ENCODE data around the gene ZNF429. TPM values are rescaled to one million over a fixed set of nuclear protein-coding genes. Genes with fewer than 3 reads are reported as not detected.
"Not testable (repeated sequence)": the region's sequence is repeated elsewhere in the genome, so short reads cannot be mapped to it uniquely, and the experiment has no call there.

ZNF429 gene
- total RNA-seq, 2 experiments from 2014 or later, result 11.4 to 12.7 TPM

- POLR2A ChIA-PET, result no interaction called here
- DNase-seq, result no peak
- H3K27ac Mint-ChIP-seq, result no peak overlapping the region
- peaks cover 27% of the 10 kb centered on the region for H3K9me3 Mint-ChIP-seq
- no peaks in the 10 kb centered on the region for H3K4me1 Mint-ChIP-seq
- peaks cover 17% of the 10 kb centered on the region for H3K36me3 Mint-ChIP-seq (ENCODE audit: low read depth)
- CTCF ChIA-PET, result no interaction called here
- H3K4me3 Mint-ChIP-seq, result no peak overlapping the region
- H3K27me3 Mint-ChIP-seq, result no peaks in the 10 kb centered on the region
These were observed 19.5 kb upstream of the ZNF429 start for GRCh38 chr19:21485926-21486325.

DNA sequence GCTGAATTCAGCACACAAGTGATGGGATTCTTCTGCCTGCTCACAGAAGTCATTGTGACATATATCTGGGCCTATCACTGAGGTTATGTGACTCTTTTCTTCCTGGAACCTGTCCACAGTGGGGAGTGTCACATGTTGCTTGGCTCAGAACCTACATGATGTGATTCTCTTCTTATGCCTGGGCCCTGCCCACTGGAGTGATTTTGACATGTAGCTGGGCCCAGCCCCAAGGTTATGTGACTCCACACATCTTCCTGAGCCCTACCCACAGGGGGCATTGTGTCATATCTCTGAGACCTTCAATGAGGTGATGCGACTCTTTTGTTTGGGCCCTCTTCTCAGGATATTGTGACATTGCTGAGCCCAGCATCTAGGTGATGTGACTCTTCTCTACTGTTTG, 17.4 kb upstream of the ZNF429 start:
- H3K9me3 Mint-ChIP-seq, result peaks cover 27% of the 10 kb centered on the region
- ChIA-PET CTCF (no interaction called here), POLR2A (no interaction called here)
- no peak overlapping the region for H3K4me3 Mint-ChIP-seq
- H3K4me1 Mint-ChIP-seq, result no peaks in the 10 kb centered on the region
- H3K27me3 Mint-ChIP-seq, result no peaks in the 10 kb centered on the region
- peaks cover 13% of the 10 kb centered on the region for H3K36me3 Mint-ChIP-seq (ENCODE audit: low read depth)
- DNase-seq, result no peak
- no peak overlapping the region for H3K27ac Mint-ChIP-seq

- Mint-ChIP-seq H3K4me1 (no peaks in the 10 kb centered on the region), H3K4me3 (no peak overlapping the region), H3K27ac (no peak overlapping the region), H3K27me3 (no peaks in the 10 kb centered on the region), H3K9me3 (peaks cover 27% of the 10 kb centered on the region), H3K36me3 (ENCODE audit: low read depth) (peaks cover 23% of the 10 kb centered on the region)
- ChIA-PET CTCF (interaction anchor here (0.6 kb wide), 1 partner anchor 9 kb away, joined by 3 read pairs; no protein-coding TSS in a partner anchor), POLR2A (no interaction called here)
- no peak for DNase-seq
These were observed 14.3 kb upstream of the ZNF429 start for GRCh38 chr19:21491146-21491545.

- CTCF ChIA-PET, result no interaction called here
- POLR2A ChIA-PET, result no interaction called here
- peaks cover 18% of the 10 kb centered on the region for H3K36me3 Mint-ChIP-seq (ENCODE audit: low read depth)
- H3K27me3 Mint-ChIP-seq, result no peaks in the 10 kb centered on the region
- peaks cover 37% of the 10 kb centered on the region for H3K9me3 Mint-ChIP-seq
- DNase-seq, result no peak
- no peak overlapping the region for H3K27ac Mint-ChIP-seq
- H3K4me3 Mint-ChIP-seq, result no peak overlapping the region
- H3K4me1 Mint-ChIP-seq, result no peaks in the 10 kb centered on the region
These were observed 12.2 kb upstream of the ZNF429 start for GRCh38 chr19:21492947-21493906.

DNA sequence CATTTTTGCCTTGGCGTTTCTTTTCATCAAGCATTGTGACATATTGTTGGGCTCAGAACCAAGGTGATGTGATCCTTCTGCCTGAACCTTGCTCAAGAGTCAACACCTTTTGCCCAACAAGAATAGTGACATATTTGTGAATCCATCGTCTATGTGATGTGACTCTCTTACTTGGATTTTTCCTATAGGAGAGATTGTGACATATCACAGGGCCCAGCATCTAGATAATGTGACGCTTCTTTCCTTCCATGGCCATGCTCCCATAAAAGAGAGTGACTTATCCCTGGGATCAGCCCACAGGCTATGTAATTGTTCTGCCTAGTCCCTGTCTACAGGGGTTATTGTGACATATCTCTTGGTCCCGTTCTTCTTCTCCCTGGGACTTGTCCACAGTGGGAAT, 8.5 kb upstream of the ZNF429 start:
- H3K27ac Mint-ChIP-seq, result no peak overlapping the region
- H3K27me3 Mint-ChIP-seq, result no peaks in the 10 kb centered on the region
- no peak for DNase-seq
- CTCF ChIA-PET, result no interaction called here
- no peak overlapping the region for H3K4me3 Mint-ChIP-seq
- H3K36me3 Mint-ChIP-seq (ENCODE audit: low read depth), result peaks cover 16% of the 10 kb centered on the region
- POLR2A ChIA-PET, result no interaction called here
- no peaks in the 10 kb centered on the region for H3K4me1 Mint-ChIP-seq
- peaks cover 36% of the 10 kb centered on the region for H3K9me3 Mint-ChIP-seq

- Mint-ChIP-seq H3K4me3 (no peak overlapping the region), H3K27ac (no peak overlapping the region), H3K36me3 (ENCODE audit: low read depth) (peaks cover 18% of the 10 kb centered on the region), H3K4me1 (peaks cover 1% of the 10 kb centered on the region), H3K9me3 (peaks cover 42% of the 10 kb centered on the region), H3K27me3 (no peaks in the 10 kb centered on the region)
- ChIA-PET CTCF (interaction anchor here (0.6 kb wide), 1 partner anchor 15 kb away, joined by 3 read pairs; no protein-coding TSS in a partner anchor), POLR2A (no interaction called here)
- DNase-seq, result no peak
These were observed 6.8 kb upstream of the ZNF429 start for GRCh38 chr19:21498651-21499050.

DNA sequence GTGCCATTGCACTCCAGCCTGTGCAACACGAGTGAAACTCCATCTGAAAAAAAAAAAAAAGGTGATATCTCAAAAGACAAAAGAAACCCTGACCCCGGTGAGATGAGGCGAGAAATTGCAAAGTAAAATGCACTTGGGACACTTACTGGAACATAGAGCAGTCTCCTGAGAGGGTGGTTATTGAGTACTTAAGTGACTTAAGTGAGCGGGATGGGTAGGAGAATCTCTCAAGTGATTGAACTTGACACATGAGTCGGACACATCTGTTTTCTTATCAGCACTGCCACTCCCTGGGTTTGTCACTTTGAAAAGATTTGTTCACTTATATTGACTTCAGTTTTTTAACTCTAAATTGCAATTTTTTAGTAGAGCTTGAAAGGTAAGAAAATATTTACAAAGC, 2.8 kb downstream of the ZNF429 start:
- peaks cover 54% of the 10 kb centered on the region for H3K36me3 Mint-ChIP-seq (ENCODE audit: low read depth)
- peaks cover 27% of the 10 kb centered on the region for H3K9me3 Mint-ChIP-seq
- no peak overlapping the region for H3K4me3 Mint-ChIP-seq
- H3K4me1 Mint-ChIP-seq, result peaks cover 33% of the 10 kb centered on the region
- H3K27me3 Mint-ChIP-seq, result no peaks in the 10 kb centered on the region
- H3K27ac Mint-ChIP-seq, result no peak overlapping the region
- no peak for DNase-seq
- CTCF ChIA-PET, result no interaction called here
- POLR2A ChIA-PET, result no interaction called here

DNA sequence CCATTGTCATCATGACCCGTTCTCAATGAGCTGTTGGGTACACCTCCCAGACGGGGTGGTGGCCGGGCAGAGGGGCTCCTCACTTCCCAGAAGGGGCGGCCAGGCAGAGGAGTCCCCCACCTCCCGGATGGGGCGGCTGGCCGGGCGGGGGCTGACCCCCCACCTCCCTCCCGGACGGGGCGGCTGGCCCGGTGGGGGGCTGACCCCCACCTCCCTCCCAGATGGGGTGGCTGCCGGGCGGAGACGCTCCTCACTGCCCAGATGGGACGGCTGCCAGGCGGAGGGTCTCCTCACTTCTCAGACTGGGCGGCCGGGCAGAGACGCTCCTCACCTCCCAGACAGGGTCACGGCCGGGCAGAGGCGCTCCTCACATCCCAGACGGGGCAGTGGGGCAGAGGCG, 5.7 kb downstream of the ZNF429 start:
- CTCF ChIA-PET, POLR2A ChIA-PET, H3K27ac Mint-ChIP-seq, DNase-seq, H3K27me3 Mint-ChIP-seq, H3K4me3 Mint-ChIP-seq: not testable (repeated sequence)
- Mint-ChIP-seq H3K36me3 (ENCODE audit: low read depth) (peaks cover 58% of the 10 kb centered on the region), H3K4me1 (peaks cover 21% of the 10 kb centered on the region), H3K9me3 (peaks cover 36% of the 10 kb centered on the region)

- CTCF ChIA-PET, result interaction anchor here (0.6 kb wide), 1 partner anchor 1348 kb away, joined by 3 read pairs; no protein-coding TSS in a partner anchor
- Mint-ChIP-seq H3K9me3 (peaks cover 42% of the 10 kb centered on the region), H3K36me3 (ENCODE audit: low read depth) (peaks cover 59% of the 10 kb centered on the region)
- H3K4me3 Mint-ChIP-seq, DNase-seq, H3K27me3 Mint-ChIP-seq, H3K27ac Mint-ChIP-seq, POLR2A ChIA-PET, H3K4me1 Mint-ChIP-seq: not testable (repeated sequence)
These were observed 7.2 kb downstream of the ZNF429 start for GRCh38 chr19:21512609-21513008.

DNA sequence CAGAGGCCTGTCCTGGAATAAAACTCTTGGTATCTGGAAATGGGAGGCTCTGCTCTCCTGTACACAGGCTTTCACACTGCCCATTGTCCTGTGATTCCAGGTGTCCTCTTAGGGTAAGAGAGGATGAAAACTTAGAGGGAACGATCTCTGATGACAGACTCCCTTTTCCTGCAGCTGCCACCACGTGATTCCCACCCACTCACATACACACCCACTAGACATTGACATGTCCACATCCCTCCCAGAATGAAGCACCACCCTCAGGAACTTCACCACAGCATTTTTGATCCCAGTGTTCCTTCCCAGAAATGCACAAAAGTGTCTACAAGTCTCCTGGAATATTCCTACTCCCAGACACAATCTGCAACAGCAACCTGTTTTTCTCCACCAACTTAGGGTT, 8.2 kb downstream of the ZNF429 start:
- DNase-seq, result no peak
- Mint-ChIP-seq H3K36me3 (ENCODE audit: low read depth) (peaks cover 55% of the 10 kb centered on the region), H3K27ac (no peak overlapping the region), H3K4me3 (no peak overlapping the region), H3K4me1 (peaks cover 1% of the 10 kb centered on the region), H3K9me3 (peaks cover 40% of the 10 kb centered on the region), H3K27me3 (no peaks in the 10 kb centered on the region)
- ChIA-PET POLR2A (no interaction called here), CTCF (interaction anchor here (0.6 kb wide), 1 partner anchor 310 kb away, joined by 3 read pairs; no protein-coding TSS in a partner anchor)

DNA sequence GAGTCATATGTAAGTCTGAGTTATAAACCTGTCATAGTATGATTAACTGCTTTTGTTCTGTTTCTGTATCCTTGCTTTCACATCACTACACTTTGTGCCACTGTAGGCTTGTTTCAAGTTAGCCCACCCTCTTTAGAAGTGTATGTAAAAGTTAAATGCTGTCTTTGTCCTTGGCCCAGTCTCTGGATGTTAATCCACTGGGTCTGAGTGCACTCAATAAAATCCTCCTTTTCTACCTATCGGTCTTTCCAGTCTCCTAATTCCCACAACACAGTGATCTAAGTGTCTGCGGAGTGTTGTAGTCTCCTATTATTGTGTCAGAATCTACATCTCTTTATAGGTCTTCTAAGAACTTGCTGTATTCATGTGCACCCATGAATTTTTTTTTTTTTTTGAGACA, 14.1 kb downstream of the ZNF429 start:
- ChIA-PET CTCF (interaction anchor here (0.7 kb wide), 1 partner anchor 14 kb away, joined by 3 read pairs; no protein-coding TSS in a partner anchor), POLR2A (no interaction called here)
- Mint-ChIP-seq H3K27ac (no peak overlapping the region), H3K4me1 (no peaks in the 10 kb centered on the region), H3K36me3 (ENCODE audit: low read depth) (peaks cover 70% of the 10 kb centered on the region), H3K4me3 (no peak overlapping the region), H3K9me3 (peaks cover 48% of the 10 kb centered on the region), H3K27me3 (no peaks in the 10 kb centered on the region)
- no peak for DNase-seq

DNA sequence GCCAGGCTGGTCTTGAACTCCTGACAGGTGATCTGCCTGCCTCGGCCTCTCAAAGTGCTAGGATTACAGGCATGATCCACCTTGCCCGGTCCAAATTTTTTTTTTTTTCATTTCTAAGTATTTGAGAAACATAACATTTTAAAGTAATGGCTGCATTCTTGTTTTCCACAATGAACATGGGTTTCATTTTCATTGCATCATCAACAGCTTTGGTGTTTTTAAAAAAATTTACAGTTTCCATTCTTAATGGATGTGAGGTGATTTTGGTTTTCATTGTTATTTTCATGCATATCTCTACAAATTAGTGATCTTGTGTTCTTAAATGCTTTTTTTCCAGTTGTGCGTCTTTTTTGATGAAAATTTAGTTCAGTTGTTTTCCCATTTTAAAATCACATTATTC, 27.5 kb downstream of the ZNF429 start:
- no peak overlapping the region for H3K4me3 Mint-ChIP-seq
- H3K4me1 Mint-ChIP-seq, result no peaks in the 10 kb centered on the region
- CTCF ChIA-PET, result no interaction called here
- peaks cover 65% of the 10 kb centered on the region for H3K36me3 Mint-ChIP-seq (ENCODE audit: low read depth)
- no peaks in the 10 kb centered on the region for H3K27me3 Mint-ChIP-seq
- H3K9me3 Mint-ChIP-seq, result peaks cover 41% of the 10 kb centered on the region
- POLR2A ChIA-PET, result no interaction called here
- no peak overlapping the region for H3K27ac Mint-ChIP-seq
- DNase-seq, result no peak

GRCh38 chr19:21536741-21537290, 31.4 kb downstream of the ZNF429 start:
- DNase-seq, H3K27ac Mint-ChIP-seq, CTCF ChIA-PET, H3K4me3 Mint-ChIP-seq, POLR2A ChIA-PET, H3K4me1 Mint-ChIP-seq, H3K27me3 Mint-ChIP-seq: not testable (repeated sequence)
- Mint-ChIP-seq H3K36me3 (ENCODE audit: low read depth) (peaks cover 54% of the 10 kb centered on the region), H3K9me3 (peaks cover 43% of the 10 kb centered on the region)
